Osteoblast (primary cell): ENCODE measurements around the gene RREB1. TPM values are rescaled to one million over a fixed set of nuclear protein-coding genes. Genes with fewer than 3 reads are reported as not detected.

Experiments
- DNase-seq: peaks from one replicate; pipeline ENCODE4 v3.0.0; 2011; ENCODE audit warnings: low spot score, mixed read lengths; ENCODE audit not compliant: insufficient read length; ENCODE audit errors: missing footprints
- H2AFZ ChIP-seq: 2 replicates; pipeline ENCODE4 v1.6.0; 2011; ENCODE audit warnings: mild to moderate bottlenecking, low read length
- H3K27ac ChIP-seq: 2 replicates; pipeline ENCODE4 v1.5.1; 2011; ENCODE audit warnings: mild to moderate bottlenecking, low read depth, low read length, moderate library complexity
- H3K27me3 ChIP-seq: 2 replicates; pipeline ENCODE4 v1.6.0; 2012; ENCODE audit warnings: mild to moderate bottlenecking, control low read depth, inconsistent platforms, low read length, moderate library complexity; ENCODE audit not compliant: insufficient read depth
- H3K36me3 ChIP-seq: 2 replicates; pipeline ENCODE4 v1.5.1; 2011; ENCODE audit warnings: mild to moderate bottlenecking, low read length, control low read depth, moderate library complexity; ENCODE audit not compliant: insufficient read depth
- H3K4me1 ChIP-seq: 2 replicates; pipeline ENCODE4 v1.5.1; 2011; ENCODE audit warnings: mild to moderate bottlenecking, low read length, control low read depth, moderate library complexity; ENCODE audit not compliant: insufficient read depth
- H3K4me2 ChIP-seq: 2 replicates; pipeline ENCODE4 v1.6.0; 2011; ENCODE audit warnings: mild to moderate bottlenecking, low read length; ENCODE audit not compliant: insufficient read depth
- H3K4me3 ChIP-seq: fragments of 200-600 bp; sonication (generic); 3 replicates; pipeline ENCODE4 v1.5.1; 2012; ENCODE audit warnings: mild to moderate bottlenecking, low read length, inconsistent platforms; ENCODE audit not compliant: insufficient read depth
- H3K79me2 ChIP-seq: 2 replicates; pipeline ENCODE4 v1.6.0; 2012; ENCODE audit warnings: mild to moderate bottlenecking, low read length, control low read depth, inconsistent platforms; ENCODE audit not compliant: insufficient read depth
- H3K9me3 ChIP-seq: 2 replicates; pipeline ENCODE4 v1.5.1; 2011; ENCODE audit warnings: low read depth, low read length, control low read depth
- H4K20me1 ChIP-seq: 2 replicates; pipeline ENCODE4 v1.6.0; 2012; ENCODE audit warnings: mild to moderate bottlenecking, low read length, control low read depth; ENCODE audit not compliant: insufficient read depth
- CTCF ChIP-seq: IDR thresholded peaks from 2 replicates; pipeline ENCODE4 v1.5.1; 2011; ENCODE audit warnings: mild to moderate bottlenecking, low read depth, low read length, moderate library complexity; ENCODE audit errors: extremely low read depth
- total RNA-seq: library from RNA; depleted of rRNA; stranded (reverse); fragments of >200 nt; gene quantifications from 2 replicates; pipeline ENCODE4 v1.2.3, GENCODE V29; 2012

RREB1 gene
- total RNA-seq, 1 donor: 29.3 TPM

DNA sequence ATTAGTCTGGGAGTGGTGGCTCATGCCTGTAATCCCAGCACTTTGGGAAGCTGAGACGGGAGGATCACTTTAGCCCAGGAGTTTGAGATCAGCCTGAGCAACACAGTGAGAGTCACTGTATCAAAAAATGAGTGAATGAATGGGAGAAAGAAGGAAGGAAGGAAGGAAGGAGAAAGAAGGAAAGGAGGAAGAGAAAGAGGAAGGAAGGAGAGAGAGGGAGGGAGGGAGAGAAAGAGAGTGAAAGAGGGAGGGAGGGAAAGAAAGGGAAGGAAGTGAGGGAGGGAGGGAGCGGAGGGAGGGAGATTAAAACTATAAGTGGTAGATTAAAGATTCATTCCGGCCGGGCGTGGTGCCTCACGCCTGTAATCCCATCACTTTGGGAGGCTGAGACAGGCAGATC is 28.9 kb upstream of the RREB1 start:
- Histone ChIP-seq H3K4me1 (no peaks in the 10 kb centered on the region), H3K4me2 (no peak overlapping the region), H2AFZ (no peak overlapping the region), H3K36me3 (no peaks in the 10 kb centered on the region), H3K9me3 (no peaks in the 10 kb centered on the region), H3K4me3 (no peak overlapping the region), H3K79me2 (no peaks in the 10 kb centered on the region), H3K27me3 (no peaks in the 10 kb centered on the region), H4K20me1 (no peaks in the 10 kb centered on the region), H3K27ac (no peak overlapping the region)
- DNase-seq: no peak
- no peak for TF ChIP-seq CTCF

GRCh38 chr6:7080311-7080710 is 27.4 kb upstream of the RREB1 start:
- Histone ChIP-seq H3K9me3 (no peaks in the 10 kb centered on the region), H4K20me1 (no peaks in the 10 kb centered on the region), H3K36me3 (no peaks in the 10 kb centered on the region), H3K4me2 (no peak overlapping the region), H2AFZ (no peak overlapping the region), H3K4me1 (no peaks in the 10 kb centered on the region), H3K4me3 (no peak overlapping the region), H3K27me3 (no peaks in the 10 kb centered on the region), H3K27ac (no peak overlapping the region), H3K79me2 (no peaks in the 10 kb centered on the region)
- TF ChIP-seq CTCF: no peak
- DNase-seq: no peak

DNA sequence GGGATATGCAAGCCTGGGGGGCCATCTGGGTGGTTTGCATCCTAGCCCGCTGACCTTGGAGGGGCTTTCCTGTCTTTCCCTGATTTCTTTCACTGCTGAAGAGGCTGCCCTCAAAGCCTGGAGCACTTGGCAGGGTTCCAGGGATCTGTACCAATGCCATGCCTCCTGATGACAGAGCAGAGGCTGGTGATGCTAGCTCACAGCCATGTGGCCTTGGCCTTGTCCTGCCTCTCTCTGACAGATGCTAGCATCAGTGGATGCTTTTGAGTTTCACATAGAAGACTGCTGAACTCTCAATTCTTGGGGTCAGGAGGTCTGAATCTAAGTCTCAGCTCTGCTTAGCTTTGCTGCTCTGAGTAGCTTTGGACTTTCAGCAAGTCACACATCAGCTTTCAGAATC is 21.9 kb upstream of the RREB1 start:
- no peak overlapping the region for H3K4me3 ChIP-seq
- H3K4me2 ChIP-seq: no peak overlapping the region
- no peaks in the 10 kb centered on the region for H4K20me1 ChIP-seq
- no peaks in the 10 kb centered on the region for H3K36me3 ChIP-seq
- DNase-seq: no peak
- no peak for TF ChIP-seq CTCF
- H3K9me3 ChIP-seq: no peaks in the 10 kb centered on the region
- no peak overlapping the region for H3K27ac ChIP-seq
- no peaks in the 10 kb centered on the region for H3K4me1 ChIP-seq
- H2AFZ ChIP-seq: no peak overlapping the region
- H3K79me2 ChIP-seq: no peaks in the 10 kb centered on the region
- H3K27me3 ChIP-seq: no peaks in the 10 kb centered on the region

DNA sequence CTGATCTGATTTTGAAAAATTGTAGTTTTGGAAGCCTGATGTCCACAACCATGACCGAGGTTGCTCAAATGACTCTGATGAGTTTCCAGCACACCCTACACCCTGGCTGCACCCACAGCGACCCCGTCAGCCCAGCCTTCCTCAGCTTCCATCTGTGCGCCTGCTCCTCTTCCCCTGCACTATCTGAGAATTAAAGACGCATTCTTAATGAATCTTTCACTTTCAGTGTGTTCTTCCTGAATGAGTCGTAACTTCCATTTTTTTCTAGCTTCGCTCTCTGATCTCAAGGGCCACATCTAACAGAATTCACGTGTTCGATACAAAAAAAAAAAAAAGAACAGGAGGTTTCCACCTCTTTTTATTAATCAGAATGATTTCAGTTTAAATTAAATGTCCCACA is 21.3 kb upstream of the RREB1 start:
- Histone ChIP-seq H3K36me3 (no peaks in the 10 kb centered on the region), H2AFZ (peak overlapping the region; percentile 72), H3K4me2 (peak overlapping the region; percentile 85), H3K79me2 (no peaks in the 10 kb centered on the region), H3K9me3 (no peaks in the 10 kb centered on the region), H3K4me3 (peak overlapping the region; percentile 61), H4K20me1 (no peaks in the 10 kb centered on the region), H3K4me1 (no peaks in the 10 kb centered on the region), H3K27me3 (no peaks in the 10 kb centered on the region), H3K27ac (peak overlapping the region; percentile 17)
- TF ChIP-seq CTCF: no peak
- DNase-seq: no peak
